Measurements from ENCODE around the gene INTS12. TPM values are rescaled to one million over a fixed set of nuclear protein-coding genes. Genes with fewer than 3 reads are reported as not detected.

INTS12 gene
- total RNA-seq, 1 experiment from 2014 or later = 13.4 TPM

DNA sequence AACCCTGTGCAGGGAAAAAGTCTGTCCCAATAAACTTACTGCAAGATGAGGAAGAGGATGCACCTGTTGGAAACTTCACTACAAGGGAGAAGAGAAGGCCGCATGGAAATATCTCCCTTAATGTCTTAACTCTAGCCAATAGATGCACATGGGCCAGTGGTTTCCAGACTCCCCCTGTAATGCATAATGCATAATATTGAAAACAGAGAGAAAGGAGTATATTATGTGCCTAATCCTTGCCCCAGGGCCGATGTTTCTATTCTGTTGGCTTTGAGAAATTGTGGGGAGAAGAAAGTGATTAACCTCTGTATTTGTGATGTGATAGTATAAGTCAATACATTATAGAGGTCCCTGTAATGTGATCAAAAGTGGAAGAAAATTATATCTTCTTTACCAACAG, 37.2 kb downstream of the INTS12 start:
- CTCF ChIA-PET = no interaction called here
- Mint-ChIP-seq H3K27ac (ENCODE audit: unreplicated experiment) (no peak overlapping the region), H3K27me3 (ENCODE audit: unreplicated experiment) (no peaks in the 10 kb centered on the region), H3K9me3 (ENCODE audit: low read depth, unreplicated experiment) (no peaks in the 10 kb centered on the region), H3K36me3 (ENCODE audit: insufficient read depth, unreplicated experiment) (peaks cover 7% of the 10 kb centered on the region), H3K4me1 (ENCODE audit: low read depth, unreplicated experiment) (peaks cover 14% of the 10 kb centered on the region), H3K4me3 (ENCODE audit: low read depth, unreplicated experiment) (no peak overlapping the region)
- BruUV-seq (replicated peaks) = no TSS peak
- no peak for DNase-seq
- intact Hi-C loops (cut with micrococcal nuclease; ENCODE audit: unreplicated experiment) = loop anchor here (5.0 kb wide), 1 partner anchor 174 kb away; no protein-coding TSS in a partner anchor
- TF ChIP-seq, protein P1, sequence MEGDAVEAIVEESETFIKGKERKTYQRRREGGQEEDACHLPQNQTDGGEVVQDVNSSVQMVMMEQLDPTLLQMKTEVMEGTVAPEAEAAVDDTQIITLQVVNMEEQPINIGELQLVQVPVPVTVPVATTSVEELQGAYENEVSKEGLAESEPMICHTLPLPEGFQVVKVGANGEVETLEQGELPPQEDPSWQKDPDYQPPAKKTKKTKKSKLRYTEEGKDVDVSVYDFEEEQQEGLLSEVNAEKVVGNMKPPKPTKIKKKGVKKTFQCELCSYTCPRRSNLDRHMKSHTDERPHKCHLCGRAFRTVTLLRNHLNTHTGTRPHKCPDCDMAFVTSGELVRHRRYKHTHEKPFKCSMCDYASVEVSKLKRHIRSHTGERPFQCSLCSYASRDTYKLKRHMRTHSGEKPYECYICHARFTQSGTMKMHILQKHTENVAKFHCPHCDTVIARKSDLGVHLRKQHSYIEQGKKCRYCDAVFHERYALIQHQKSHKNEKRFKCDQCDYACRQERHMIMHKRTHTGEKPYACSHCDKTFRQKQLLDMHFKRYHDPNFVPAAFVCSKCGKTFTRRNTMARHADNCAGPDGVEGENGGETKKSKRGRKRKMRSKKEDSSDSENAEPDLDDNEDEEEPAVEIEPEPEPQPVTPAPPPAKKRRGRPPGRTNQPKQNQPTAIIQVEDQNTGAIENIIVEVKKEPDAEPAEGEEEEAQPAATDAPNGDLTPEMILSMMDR (IDR thresholded peaks at IDR 0.05; ENCODE audit: unreplicated experiment) = no peak

DNA sequence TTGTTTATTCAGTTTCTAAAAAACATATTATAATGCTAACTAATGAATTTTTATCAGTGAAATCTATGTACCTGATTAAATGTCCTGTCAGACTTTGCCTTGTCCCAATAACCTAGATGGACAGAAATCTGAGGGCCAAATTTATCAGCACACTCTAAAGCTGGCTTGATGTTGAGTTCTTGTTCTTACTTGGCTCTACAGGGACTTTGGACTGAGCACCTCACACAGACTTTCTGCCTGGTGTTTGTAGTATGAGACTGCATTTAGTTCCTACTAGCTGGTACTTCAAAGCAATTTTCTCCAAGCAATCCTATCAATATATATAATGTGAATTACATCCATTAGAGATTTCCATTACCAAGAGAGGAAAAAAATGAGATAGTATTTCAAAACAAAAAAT, 37.8 kb downstream of the INTS12 start:
- H3K27me3 Mint-ChIP-seq (ENCODE audit: unreplicated experiment) = no peaks in the 10 kb centered on the region
- peaks cover 11% of the 10 kb centered on the region for H3K36me3 Mint-ChIP-seq (ENCODE audit: insufficient read depth, unreplicated experiment)
- intact Hi-C loops (cut with micrococcal nuclease; ENCODE audit: unreplicated experiment) = loop anchor here (5.0 kb wide), 1 partner anchor 173 kb away; no protein-coding TSS in a partner anchor
- H3K9me3 Mint-ChIP-seq (ENCODE audit: low read depth, unreplicated experiment) = no peaks in the 10 kb centered on the region
- no peak overlapping the region for H3K4me3 Mint-ChIP-seq (ENCODE audit: low read depth, unreplicated experiment)
- no TSS peak for BruUV-seq (replicated peaks)
- H3K4me1 Mint-ChIP-seq (ENCODE audit: low read depth, unreplicated experiment) = peaks cover 14% of the 10 kb centered on the region
- TF ChIP-seq, protein P1 (IDR thresholded peaks at IDR 0.05; ENCODE audit: unreplicated experiment) = no peak
- no peak for DNase-seq
- H3K27ac Mint-ChIP-seq (ENCODE audit: unreplicated experiment) = no peak overlapping the region
- CTCF ChIA-PET = no interaction called here

DNA sequence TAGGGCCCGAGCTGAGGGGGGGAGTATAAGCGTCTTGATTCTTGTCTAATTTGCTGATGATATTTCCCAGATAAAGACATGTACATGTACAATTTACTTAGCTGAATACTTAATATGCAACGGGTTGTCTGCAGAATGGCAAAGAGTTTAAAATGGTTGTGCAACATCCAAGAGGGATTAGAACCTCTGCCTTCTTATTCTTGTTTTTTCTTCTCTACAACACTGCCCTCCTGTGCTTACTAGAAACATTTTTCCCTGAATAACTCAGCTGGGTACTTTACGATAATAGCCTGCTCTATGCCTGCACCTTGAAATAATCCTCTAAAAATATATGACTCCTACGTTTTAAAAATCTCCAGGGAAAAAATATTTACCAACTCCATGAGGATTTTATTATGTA, 41.8 kb downstream of the INTS12 start:
- BruUV-seq (replicated peaks) = no TSS peak

DNA sequence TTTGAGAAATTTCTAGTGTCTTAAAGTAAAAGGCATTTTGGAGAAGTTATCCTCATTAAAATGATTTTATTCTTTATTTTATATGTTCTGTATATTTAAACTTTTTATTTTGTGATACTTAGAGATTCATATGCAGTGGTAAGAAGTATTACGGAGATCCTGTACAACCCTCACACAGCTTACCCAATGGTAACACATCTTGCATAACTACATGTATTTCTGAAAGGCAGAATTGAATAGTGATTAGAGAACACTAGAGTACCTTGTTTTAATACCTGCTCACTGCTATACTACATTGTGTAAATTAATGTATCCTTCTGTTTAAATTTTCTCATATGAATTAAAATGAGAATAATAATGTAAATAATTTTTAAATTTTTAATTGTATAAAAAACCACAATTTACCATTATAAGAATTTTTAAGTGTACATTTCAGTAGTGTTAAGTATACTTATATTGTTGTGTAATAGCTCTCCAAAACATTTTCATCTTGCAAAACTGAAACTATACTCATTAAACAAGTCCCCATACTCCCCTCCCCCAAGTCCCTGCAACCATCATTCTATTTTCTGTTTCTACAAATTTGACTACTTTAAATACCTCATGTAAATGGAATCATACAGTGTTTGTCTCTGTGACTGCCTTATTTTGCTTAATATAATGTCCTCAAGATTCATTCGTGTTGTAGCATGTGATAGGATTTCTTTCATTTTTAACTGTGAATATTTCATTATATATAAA, 45.4 kb downstream of the INTS12 start:
- no peaks in the 10 kb centered on the region for H3K27me3 Mint-ChIP-seq (ENCODE audit: unreplicated experiment)
- no peaks in the 10 kb centered on the region for H3K9me3 Mint-ChIP-seq (ENCODE audit: low read depth, unreplicated experiment)
- H3K27ac Mint-ChIP-seq (ENCODE audit: unreplicated experiment) = no peak overlapping the region
- TF ChIP-seq, protein P1 (IDR thresholded peaks at IDR 0.05; ENCODE audit: unreplicated experiment) = no peak
- H3K4me1 Mint-ChIP-seq (ENCODE audit: low read depth, unreplicated experiment) = no peaks in the 10 kb centered on the region
- no peak for DNase-seq
- CTCF ChIA-PET = no interaction called here
- intact Hi-C loops (cut with micrococcal nuclease; ENCODE audit: unreplicated experiment) = loop anchor here (5.0 to 10.0 kb wide), 2 partner anchors 108 to 336 kb away; partner anchors contain the start of gene ARHGEF38
- H3K4me3 Mint-ChIP-seq (ENCODE audit: low read depth, unreplicated experiment) = no peak overlapping the region
- peaks cover 17% of the 10 kb centered on the region for H3K36me3 Mint-ChIP-seq (ENCODE audit: insufficient read depth, unreplicated experiment)
- no TSS peak for BruUV-seq (replicated peaks)

More for the DNA sequence above, 41.8 kb downstream of the INTS12 start:
- no peak overlapping the region for H3K27ac Mint-ChIP-seq (ENCODE audit: unreplicated experiment)
- TF ChIP-seq, protein P1 (IDR thresholded peaks at IDR 0.05; ENCODE audit: unreplicated experiment) = no peak
- no peaks in the 10 kb centered on the region for H3K4me1 Mint-ChIP-seq (ENCODE audit: low read depth, unreplicated experiment)
- H3K27me3 Mint-ChIP-seq (ENCODE audit: unreplicated experiment) = no peaks in the 10 kb centered on the region
- peaks cover 17% of the 10 kb centered on the region for H3K36me3 Mint-ChIP-seq (ENCODE audit: insufficient read depth, unreplicated experiment)
- H3K9me3 Mint-ChIP-seq (ENCODE audit: low read depth, unreplicated experiment) = no peaks in the 10 kb centered on the region
- intact Hi-C loops (cut with micrococcal nuclease; ENCODE audit: unreplicated experiment) = loop anchor here (2.0 to 10.0 kb wide), 2 partner anchors 112 to 146 kb away; partner anchors contain the start of gene ARHGEF38
- CTCF ChIA-PET = interaction anchor here (1.6 kb wide), 1 partner anchor 146 kb away, joined by 8 read pairs; no protein-coding TSS in a partner anchor
- no peak overlapping the region for H3K4me3 Mint-ChIP-seq (ENCODE audit: low read depth, unreplicated experiment)
- DNase-seq = no peak

All from Calu3 (cell line).